Parathyroid adenoma (tissue), 2 donors: ENCODE results near the gene SNX3.
A peak's percentile ranks its signal among the peaks of the same experiment; 100 is the strongest.

ENCODE experiments used
- H2AFZ ChIP-seq: fragments of 300-600 bp; sonication (generic); one replicate; pipeline ENCODE4 v1.7.0; 2017; ENCODE audit warnings: antibody characterized with exemption, mild to moderate bottlenecking
- H3K27ac ChIP-seq: fragments of 300-600 bp; sonication (generic); one replicate; pipeline ENCODE4 v1.7.0; 2017
- H3K27me3 ChIP-seq: fragments of 300-600 bp; sonication (generic); one replicate; pipeline ENCODE4 v1.7.0; 2017; ENCODE audit warnings: low read length; ENCODE audit not compliant: control insufficient read depth, insufficient read depth
- H3K36me3 ChIP-seq: fragments of 300-600 bp; sonication (generic); one replicate; pipeline ENCODE4 v1.7.0; 2017; ENCODE audit warnings: low read length; ENCODE audit not compliant: control insufficient read depth, insufficient read depth
- H3K4me1 ChIP-seq: fragments of 300-600 bp; sonication (generic); one replicate; pipeline ENCODE4 v1.7.0; 2017; ENCODE audit warnings: control low read depth
- H3K4me2 ChIP-seq: fragments of 300-600 bp; sonication (generic); one replicate; pipeline ENCODE4 v1.7.0; 2017; ENCODE audit warnings: low read length
- H3K4me3 ChIP-seq: fragments of 300-600 bp; sonication (generic); one replicate; pipeline ENCODE4 v1.7.0; 2017; ENCODE audit warnings: low read depth, low read length
- H3K79me2 ChIP-seq: fragments of 300-600 bp; sonication (generic); one replicate; pipeline ENCODE4 v1.7.0; 2017; ENCODE audit warnings: control low read depth
- H3K9ac ChIP-seq: fragments of 300-600 bp; sonication (generic); one replicate; pipeline ENCODE4 v1.7.0; 2017; ENCODE audit warnings: mild to moderate bottlenecking
- H3K9me3 ChIP-seq: fragments of 300-600 bp; sonication (generic); one replicate; pipeline ENCODE4 v1.7.0; 2017; ENCODE audit warnings: low read length; ENCODE audit not compliant: control insufficient read depth
- TF ChIP-seq, protein P1 (sequence below): fragments of 300-600 bp; sonication (generic); IDR thresholded peaks from one replicate; pipeline ENCODE4 v1.7.0; 2017; ENCODE audit warnings: antibody characterized with exemption, mild to moderate bottlenecking
- donor health status: primary hyperparathyroidism.

The SNX3 gene

GRCh38 chr6:108171291-108171917, 89.4 kb downstream of the SNX3 start:
- Histone ChIP-seq H3K36me3 (no peaks in the 10 kb centered on the region), H3K79me2 (no peaks in the 10 kb centered on the region), H3K4me1 (no peaks in the 10 kb centered on the region), H2AFZ (no peak overlapping the region), H3K4me3 (no peak overlapping the region), H3K9ac (no peak overlapping the region), H3K9me3 (no peaks in the 10 kb centered on the region), H3K4me2 (no peak overlapping the region), H3K27ac (no peak overlapping the region), H3K27me3 (peaks cover 20% of the 10 kb centered on the region)
- TF ChIP-seq, protein P1, sequence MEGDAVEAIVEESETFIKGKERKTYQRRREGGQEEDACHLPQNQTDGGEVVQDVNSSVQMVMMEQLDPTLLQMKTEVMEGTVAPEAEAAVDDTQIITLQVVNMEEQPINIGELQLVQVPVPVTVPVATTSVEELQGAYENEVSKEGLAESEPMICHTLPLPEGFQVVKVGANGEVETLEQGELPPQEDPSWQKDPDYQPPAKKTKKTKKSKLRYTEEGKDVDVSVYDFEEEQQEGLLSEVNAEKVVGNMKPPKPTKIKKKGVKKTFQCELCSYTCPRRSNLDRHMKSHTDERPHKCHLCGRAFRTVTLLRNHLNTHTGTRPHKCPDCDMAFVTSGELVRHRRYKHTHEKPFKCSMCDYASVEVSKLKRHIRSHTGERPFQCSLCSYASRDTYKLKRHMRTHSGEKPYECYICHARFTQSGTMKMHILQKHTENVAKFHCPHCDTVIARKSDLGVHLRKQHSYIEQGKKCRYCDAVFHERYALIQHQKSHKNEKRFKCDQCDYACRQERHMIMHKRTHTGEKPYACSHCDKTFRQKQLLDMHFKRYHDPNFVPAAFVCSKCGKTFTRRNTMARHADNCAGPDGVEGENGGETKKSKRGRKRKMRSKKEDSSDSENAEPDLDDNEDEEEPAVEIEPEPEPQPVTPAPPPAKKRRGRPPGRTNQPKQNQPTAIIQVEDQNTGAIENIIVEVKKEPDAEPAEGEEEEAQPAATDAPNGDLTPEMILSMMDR: no peak

- Histone ChIP-seq H3K4me3 (no peak overlapping the region), H3K79me2 (no peaks in the 10 kb centered on the region), H3K9ac (no peak overlapping the region), H3K4me2 (no peak overlapping the region), H3K4me1 (no peaks in the 10 kb centered on the region), H3K36me3 (no peaks in the 10 kb centered on the region), H3K27me3 (peaks cover 26% of the 10 kb centered on the region), H3K27ac (no peak overlapping the region), H3K9me3 (no peaks in the 10 kb centered on the region), H2AFZ (no peak overlapping the region)
- TF ChIP-seq, protein P1: no peak
Measured at GRCh38 chr6:108170332-108171290, 90.2 kb downstream of the SNX3 start.

- H3K4me3 ChIP-seq: no peak overlapping the region
- TF ChIP-seq, protein P1: no peak
- H3K36me3 ChIP-seq: no peaks in the 10 kb centered on the region
- H3K4me2 ChIP-seq: peak overlapping the region; percentile 72
- no peak overlapping the region for H3K27ac ChIP-seq
- no peaks in the 10 kb centered on the region for H3K4me1 ChIP-seq
- peaks cover 31% of the 10 kb centered on the region for H3K27me3 ChIP-seq
- no peak overlapping the region for H3K9ac ChIP-seq
- no peaks in the 10 kb centered on the region for H3K9me3 ChIP-seq
- H2AFZ ChIP-seq: no peak overlapping the region
- H3K79me2 ChIP-seq: no peaks in the 10 kb centered on the region
Measured at GRCh38 chr6:108169464-108170331, 91.1 kb downstream of the SNX3 start.

- Histone ChIP-seq H3K4me2 (peak overlapping the region; percentile 72), H3K27ac (no peak overlapping the region), H3K9ac (no peak overlapping the region), H3K4me3 (peak overlapping the region; percentile 9), H3K27me3 (peaks cover 31% of the 10 kb centered on the region), H2AFZ (peak overlapping the region; percentile 55), H3K4me1 (no peaks in the 10 kb centered on the region), H3K9me3 (no peaks in the 10 kb centered on the region), H3K36me3 (no peaks in the 10 kb centered on the region), H3K79me2 (no peaks in the 10 kb centered on the region)
- TF ChIP-seq, protein P1: no peak
Measured at GRCh38 chr6:108168501-108169463, 92.1 kb downstream of the SNX3 start.
